Left kidney (tissue), 8 donors: ENCODE data around the gene SLC35A5. TPM values are rescaled to one million over a fixed set of nuclear protein-coding genes. Genes with fewer than 3 reads are reported as not detected.
"Not testable (repeated sequence)": the region's sequence is repeated elsewhere in the genome, so short reads cannot be mapped to it uniquely, and the experiment has no call there.

Experiments used
- DNase-seq: peaks from one replicate; pipeline ENCODE4 v3.0.0-alpha.2; 2013
- long read RNA-seq, 8 donors: transcript quantifications; one replicate each; lab custom pipeline, GENCODE V29; 2026
- polyA plus RNA-seq: library from polyadenylated mRNA; unstranded; fragments of 120-200 nt; gene quantifications from one replicate; pipeline ENCODE4 v1.2.1, GENCODE V29; 2013; ENCODE audit not compliant: insufficient read length

Gene SLC35A5
- 78.2 TPM for polyA plus RNA-seq
- long read RNA-seq, donor 1, full-length matches to known transcripts = 24 of 24 reads
- long read RNA-seq, donor 1, partial matches to known transcripts = 0 of 24 reads
- long read RNA-seq, donor 1, other reads (novel, unspliced or antisense) = 0 of 24 reads
- long read RNA-seq, donor 2, full-length matches to known transcripts = 12 of 12 reads
- long read RNA-seq, donor 2, partial matches to known transcripts = 0 of 12 reads
- long read RNA-seq, donor 2, other reads (novel, unspliced or antisense) = 0 of 12 reads
- long read RNA-seq, donor 3, full-length matches to known transcripts = 10 of 10 reads
- long read RNA-seq, donor 3, partial matches to known transcripts = 0 of 10 reads
- long read RNA-seq, donor 3, other reads (novel, unspliced or antisense) = 0 of 10 reads
- long read RNA-seq, donor 4 = 0 reads
- long read RNA-seq, donor 5, full-length matches to known transcripts = 11 of 60 reads
- long read RNA-seq, donor 5, partial matches to known transcripts = 49 of 60 reads
- long read RNA-seq, donor 5, other reads (novel, unspliced or antisense) = 0 of 60 reads
- long read RNA-seq, donor 6, full-length matches to known transcripts = 8 of 15 reads
- long read RNA-seq, donor 6, partial matches to known transcripts = 7 of 15 reads
- long read RNA-seq, donor 6, other reads (novel, unspliced or antisense) = 0 of 15 reads
- long read RNA-seq, donor 7, full-length matches to known transcripts = 10 of 10 reads
- long read RNA-seq, donor 7, partial matches to known transcripts = 0 of 10 reads
- long read RNA-seq, donor 7, other reads (novel, unspliced or antisense) = 0 of 10 reads
- long read RNA-seq, donor 8, full-length matches to known transcripts = 8 of 8 reads
- long read RNA-seq, donor 8, partial matches to known transcripts = 0 of 8 reads
- long read RNA-seq, donor 8, other reads (novel, unspliced or antisense) = 0 of 8 reads

GRCh38 chr3:112561734-112562529, at the start of gene SLC35A5, which contains the start of gene ATG3:
Gene SLC35A5, plus strand, starts transcription at chr3:112562045. Its CDS starts 1,359 bp downstream, at chr3:112563404.
Gene ATG3, minus strand, starts transcription at chr3:112561962. Its CDS starts 434 bp downstream, at chr3:112561528.
- DNase-seq = peak; percentile 98

- DNase-seq = peak; percentile 1
Measured at GRCh38 chr3:112512320-112512719, 49.5 kb upstream of the SLC35A5 start.

- no peak for DNase-seq
Measured at GRCh38 chr3:112514527-112515128, 47.2 kb upstream of the SLC35A5 start.

- not testable (repeated sequence) for DNase-seq
Measured at GRCh38 chr3:112518970-112519369, 42.9 kb upstream of the SLC35A5 start.

GRCh38 chr3:112519424-112520001, 42.3 kb upstream of the SLC35A5 start:
- DNase-seq = peak; percentile 52

- DNase-seq = not testable (repeated sequence)
Measured at GRCh38 chr3:112524127-112524526, 37.7 kb upstream of the SLC35A5 start.

GRCh38 chr3:112530573-112530972, 31.3 kb upstream of the SLC35A5 start:
- DNase-seq = no peak

GRCh38 chr3:112531358-112531781, 30.5 kb upstream of the SLC35A5 start:
- DNase-seq = peak; percentile 26

GRCh38 chr3:112539825-112540650, 21.8 kb upstream of the SLC35A5 start:
- no peak for DNase-seq

- DNase-seq = no peak
Measured at GRCh38 chr3:112546216-112546759, 15.6 kb upstream of the SLC35A5 start.

GRCh38 chr3:112550859-112551258, 11.0 kb upstream of the SLC35A5 start:
- no peak for DNase-seq

- DNase-seq = no peak
Measured at GRCh38 chr3:112555535-112556170, 6.2 kb upstream of the SLC35A5 start.

GRCh38 chr3:112557976-112558375, 3.9 kb upstream of the SLC35A5 start:
- no peak for DNase-seq

- DNase-seq = no peak
Measured at GRCh38 chr3:112560307-112560706, 1.5 kb upstream of the SLC35A5 start.

GRCh38 chr3:112560721-112561483, 943 bp upstream of the SLC35A5 start:
- peak; percentile 81 for DNase-seq

GRCh38 chr3:112561484-112561733, 436 bp upstream of the SLC35A5 start:
- DNase-seq = no peak

GRCh38 chr3:112564247-112564939, 2.5 kb downstream of the SLC35A5 start:
- not testable (repeated sequence) for DNase-seq

- DNase-seq = no peak
Measured at GRCh38 chr3:112564940-112565305, 3.1 kb downstream of the SLC35A5 start.
